NCI-H510A (cell line): ENCODE data around the gene MAST4.

Source experiments
- DNase-seq: peaks from one replicate; lab custom pipeline; 2025; lab: John Stamatoyannopoulos, UW

The MAST4 gene

GRCh38 chr5:66697796-66698564 is 101.8 kb downstream of the MAST4 start:
- DNase-seq, result no peak

GRCh38 chr5:66701244-66701643 is 105.1 kb downstream of the MAST4 start:
- no peak for DNase-seq

GRCh38 chr5:66702426-66702825 is 106.2 kb downstream of the MAST4 start:
- no peak for DNase-seq

DNA sequence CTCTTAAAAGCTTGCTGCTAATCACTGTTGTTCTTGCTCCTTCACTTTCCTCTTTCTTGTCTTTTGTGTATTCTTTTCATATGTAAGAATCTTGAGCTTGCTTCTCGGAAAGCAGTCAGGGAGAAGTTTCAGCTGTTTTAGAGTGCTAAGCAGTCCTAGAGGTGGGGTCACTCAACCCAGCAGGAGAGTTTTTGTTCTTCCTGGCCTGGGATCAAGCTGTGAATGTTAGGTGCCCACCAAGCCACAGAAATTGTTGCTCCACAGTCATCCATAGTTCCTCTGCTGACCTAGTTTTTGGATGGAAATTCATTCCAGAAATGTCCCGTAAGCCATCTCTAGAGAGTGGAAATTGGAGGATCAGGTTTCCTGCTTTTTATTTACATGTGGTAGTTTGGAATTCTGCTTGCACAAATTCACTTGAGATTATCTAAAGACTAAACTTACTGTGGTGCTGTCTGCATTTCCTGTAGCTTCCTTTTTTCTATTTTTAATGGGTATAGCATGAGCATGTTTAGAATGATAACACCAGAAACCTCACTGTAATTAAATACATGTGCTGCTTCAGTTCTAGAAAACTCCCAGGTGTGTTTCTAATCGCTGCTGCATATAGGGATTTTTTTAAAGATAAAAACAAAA is 108.7 kb downstream of the MAST4 start:
- no peak for DNase-seq

DNA sequence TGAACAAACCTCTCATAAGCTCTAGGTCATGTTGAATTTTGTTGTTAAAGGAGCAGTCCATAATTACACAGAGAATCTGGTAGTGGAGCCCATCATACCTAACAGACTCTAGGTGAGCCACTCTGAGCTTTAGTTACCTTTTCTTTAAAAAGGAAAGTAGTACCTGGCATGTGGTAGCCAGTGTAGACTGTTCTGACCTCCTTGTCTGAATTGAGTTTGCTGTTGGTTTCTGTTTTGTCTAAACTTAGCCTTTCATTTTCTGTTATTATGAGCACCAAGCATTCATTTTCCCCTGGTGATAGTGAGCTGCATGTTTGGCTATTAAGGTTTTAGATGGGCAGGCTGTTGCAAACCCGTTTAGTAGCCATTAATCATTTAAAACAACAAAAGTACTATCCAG is 112.2 kb downstream of the MAST4 start:
- DNase-seq, result no peak

GRCh38 chr5:66710557-66711088 is 114.4 kb downstream of the MAST4 start:
- DNase-seq, result no peak

DNA sequence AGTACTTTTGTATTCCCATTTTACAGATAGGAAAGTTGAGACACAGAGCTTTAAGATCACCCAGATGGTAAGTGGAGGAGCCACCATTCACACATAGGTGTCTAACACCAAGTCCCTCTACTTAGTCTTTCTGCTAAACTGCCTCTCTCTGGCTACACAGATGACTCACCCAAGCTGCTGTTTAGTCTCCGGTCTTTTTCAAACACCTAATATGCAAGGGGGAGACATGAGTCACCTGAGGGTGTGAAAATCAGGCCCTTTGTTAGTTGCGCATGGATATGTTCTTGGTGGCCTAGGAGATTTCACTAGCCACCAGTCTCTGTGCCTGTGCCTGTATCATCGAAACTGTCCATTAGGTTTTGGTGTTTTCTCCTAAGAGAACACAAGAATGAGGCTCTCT is 117.8 kb downstream of the MAST4 start:
- DNase-seq, result no peak

- no peak for DNase-seq
Measured at GRCh38 chr5:66717455-66718373, 121.5 kb downstream of the MAST4 start.

DNA sequence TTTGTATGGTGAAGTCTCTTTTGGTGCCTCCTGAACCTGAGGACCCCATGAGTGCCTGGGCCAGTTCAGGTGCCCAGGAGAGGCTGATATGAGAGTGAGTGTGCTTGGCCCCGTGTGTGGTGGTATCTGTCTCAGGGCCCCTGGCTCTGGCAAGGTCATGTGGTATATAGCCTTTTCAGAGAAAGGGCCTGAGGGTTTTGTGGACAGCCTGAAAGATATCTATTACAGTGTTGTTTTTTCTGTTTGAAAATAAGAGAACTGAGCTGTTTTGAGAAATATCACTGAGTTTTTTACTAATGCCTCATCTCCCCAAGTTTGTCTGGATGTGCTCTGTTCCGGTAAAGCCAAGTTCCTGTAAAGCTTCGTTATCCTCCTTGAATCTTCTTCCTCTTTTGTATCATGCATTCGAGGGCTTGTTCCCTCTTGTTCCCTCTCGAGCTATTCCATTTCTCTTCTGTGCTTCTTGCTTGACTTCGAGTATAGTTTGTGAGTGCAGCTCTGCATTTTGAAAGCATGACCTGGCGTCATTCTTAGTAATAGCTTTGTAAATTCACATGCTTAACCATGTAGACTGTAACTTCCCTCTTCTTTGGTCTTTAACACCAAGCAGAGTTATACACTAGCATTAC is 122.3 kb downstream of the MAST4 start:
- DNase-seq, result no peak

- DNase-seq, result no peak
Measured at GRCh38 chr5:66720780-66721179, 124.6 kb downstream of the MAST4 start.

DNA sequence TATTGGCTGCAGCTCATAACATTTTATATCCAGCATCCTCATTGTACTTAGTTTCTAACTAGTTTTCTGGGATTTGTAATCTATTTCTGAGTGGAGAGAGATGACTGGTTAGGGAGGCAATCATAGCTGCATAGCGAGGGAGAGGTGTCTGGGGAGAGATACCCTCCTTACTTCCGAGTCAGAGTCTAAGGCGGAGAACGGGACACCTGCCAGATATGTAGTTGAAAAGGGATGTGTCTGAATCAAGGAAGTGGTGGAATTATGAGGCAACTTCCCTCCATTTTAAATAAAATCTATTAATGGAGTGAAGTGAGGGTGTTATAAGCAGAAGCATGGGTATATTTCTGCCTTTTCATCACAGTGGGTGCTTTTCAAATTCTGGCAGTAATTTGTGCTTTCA is 126.5 kb downstream of the MAST4 start:
- no peak for DNase-seq

DNA sequence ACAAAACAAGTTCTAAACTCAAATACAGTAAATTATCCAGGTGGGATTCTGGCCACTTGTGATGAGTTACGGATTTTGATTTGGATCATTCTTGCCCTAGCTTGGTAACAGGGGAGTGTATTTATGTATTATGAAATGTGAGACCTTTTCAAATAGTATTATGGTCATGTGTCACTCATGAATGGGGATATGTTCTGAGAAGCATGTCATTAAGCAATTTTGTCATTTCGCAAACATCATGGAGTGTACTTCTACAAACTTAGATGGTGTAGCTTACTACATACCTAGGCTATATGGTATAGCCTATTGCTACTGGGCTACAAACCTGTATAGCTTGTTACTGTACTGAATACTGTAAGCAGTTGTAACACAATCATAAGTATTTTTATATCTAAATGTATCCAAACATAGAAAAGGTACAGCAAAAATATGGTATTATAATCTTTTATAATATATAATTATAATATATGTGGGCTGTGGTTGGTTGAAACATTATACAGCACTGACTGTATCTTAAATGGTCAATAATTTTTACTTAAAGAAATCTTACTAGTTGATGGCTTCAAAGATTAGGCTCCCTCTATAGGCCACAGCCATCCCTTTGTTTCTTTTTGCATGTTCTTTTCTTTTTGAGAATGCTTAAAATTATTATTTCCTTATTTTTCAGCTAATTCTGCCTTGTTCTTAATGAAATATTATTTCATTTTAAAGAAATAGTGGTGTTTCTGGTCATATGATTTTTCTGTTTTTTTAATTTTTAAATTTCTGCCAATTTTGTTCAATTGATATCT is 128.4 kb downstream of the MAST4 start:
- DNase-seq, result no peak

- no peak for DNase-seq
Measured at GRCh38 chr5:66727630-66728029, 131.4 kb downstream of the MAST4 start.

DNA sequence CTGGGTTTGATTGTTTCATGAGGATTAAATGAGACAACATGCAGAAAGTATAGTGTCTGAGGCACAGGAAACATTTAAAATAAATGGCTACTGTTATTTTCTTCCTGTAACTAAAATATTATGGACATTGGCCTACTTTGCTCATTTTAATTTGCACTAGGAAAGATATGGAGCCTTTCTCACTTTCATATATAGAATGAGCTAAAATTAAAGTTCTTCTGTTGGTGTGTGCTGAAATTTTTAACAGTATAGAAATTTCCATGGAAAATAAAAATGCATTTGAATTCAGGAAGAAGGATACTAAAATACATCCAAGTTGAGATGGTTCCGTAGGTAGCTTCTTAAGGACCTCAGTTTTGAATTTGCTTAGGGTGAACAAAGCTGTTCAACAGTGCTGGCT is 131.9 kb downstream of the MAST4 start:
- no peak for DNase-seq

DNA sequence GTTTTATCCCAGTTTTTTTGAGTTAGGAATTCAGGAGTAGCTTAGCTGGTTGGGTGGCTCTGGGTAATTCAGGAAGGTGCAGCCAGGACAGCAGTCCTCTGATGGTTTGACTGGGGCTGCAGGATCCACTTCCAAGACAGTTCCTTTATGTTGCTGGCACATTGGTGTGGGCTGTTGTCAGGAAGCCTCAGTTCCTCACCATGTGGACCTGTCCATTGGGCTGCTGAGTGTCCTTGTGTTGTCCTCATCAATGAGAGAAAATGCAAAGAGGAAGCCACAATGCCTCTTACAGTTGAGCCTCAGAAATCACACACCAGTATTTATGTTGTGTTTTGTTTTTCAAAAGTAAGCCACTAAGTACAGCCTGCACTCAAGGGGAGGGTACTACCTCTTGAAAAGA is 140.9 kb downstream of the MAST4 start:
- no peak for DNase-seq

DNA sequence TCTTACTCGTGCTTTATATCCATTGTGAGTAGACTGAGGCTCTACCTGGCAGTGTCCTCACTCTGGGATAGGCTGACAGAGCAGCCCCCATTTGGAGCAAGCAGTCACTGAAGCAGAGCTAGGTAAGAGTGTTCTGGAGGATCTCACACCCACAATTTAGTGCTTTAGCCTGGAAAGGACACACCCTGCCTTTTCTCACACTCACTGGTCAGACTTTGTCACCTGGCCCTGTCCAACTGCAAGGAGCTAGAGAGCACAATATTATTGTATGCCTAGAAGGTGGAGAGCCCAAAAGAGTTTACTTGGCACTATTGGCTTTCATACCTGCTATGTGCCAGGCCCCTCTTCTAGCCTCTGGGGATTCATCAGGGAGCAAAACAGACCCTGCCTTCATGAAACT is 141.9 kb downstream of the MAST4 start:
- no peak for DNase-seq

GRCh38 chr5:66739021-66739420 is 142.8 kb downstream of the MAST4 start:
- no peak for DNase-seq

DNA sequence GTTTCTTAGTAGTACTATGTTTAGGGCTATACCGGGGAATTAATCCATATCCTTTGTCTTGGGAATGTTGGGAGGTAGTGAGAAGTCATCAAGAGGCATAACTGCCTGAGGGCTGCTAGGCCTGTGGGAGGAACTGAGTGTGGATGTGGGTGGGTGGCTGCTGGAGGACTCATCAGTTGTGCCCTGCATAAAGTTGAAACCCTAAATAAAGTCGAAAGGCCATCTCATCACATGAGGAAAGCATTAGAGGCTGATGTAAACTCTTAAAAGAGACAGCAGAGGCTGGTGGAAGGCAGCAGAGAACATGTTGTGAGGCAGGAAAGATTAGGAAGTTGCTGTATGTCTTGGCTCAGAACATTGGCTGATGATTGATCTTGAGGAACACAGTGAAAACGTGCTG is 143.8 kb downstream of the MAST4 start:
- DNase-seq, result no peak

GRCh38 chr5:66741394-66741793 is 145.2 kb downstream of the MAST4 start:
- DNase-seq, result no peak

- no peak for DNase-seq
Measured at GRCh38 chr5:66742083-66742895, 146.1 kb downstream of the MAST4 start.
